Neural cell (in vitro differentiated cells): Measurements from ENCODE around the gene NFIB. TPM values are rescaled to one million over a fixed set of nuclear protein-coding genes. Genes with fewer than 3 reads are reported as not detected.

Experiments
- H2AFZ ChIP-seq: fragments of 200-600, 300-800 bp; sonication (generic), shearing (Covaris generic); 2 replicates; pipeline ENCODE4 v1.6.0; 2014; ENCODE audit warnings: low read depth, mild to moderate bottlenecking, antibody characterized with exemption, low read length, moderate library complexity
- H3F3A ChIP-seq: fragments of 200-600 bp; shearing (Covaris generic); 2 replicates; pipeline ENCODE4 v1.6.1; 2016; ENCODE audit warnings: mild to moderate bottlenecking, moderate library complexity, mixed read lengths, antibody characterized with exemption, low read length; ENCODE audit not compliant: insufficient read depth, poor library complexity, severe bottlenecking
- H3K27ac ChIP-seq: fragments of 200-600, 300-800 bp; sonication (generic), shearing (Covaris generic); 2 replicates; pipeline ENCODE4 v1.5.1; 2014; ENCODE audit warnings: mild to moderate bottlenecking, low read length, moderate library complexity
- H3K27me3 ChIP-seq: fragments of 300-800, 200-600 bp; sonication (generic), shearing (Covaris generic); 2 replicates; pipeline ENCODE4 v1.6.0; 2014; ENCODE audit warnings: mild to moderate bottlenecking, low read depth, low read length, moderate library complexity; ENCODE audit not compliant: insufficient read depth
- H3K36me3 ChIP-seq: fragments of 300-800, 200-600 bp; sonication (generic), shearing (Covaris generic); 2 replicates; pipeline ENCODE4 v1.5.1; 2014; ENCODE audit warnings: mild to moderate bottlenecking, antibody characterized with exemption, low read length, moderate library complexity; ENCODE audit not compliant: insufficient read depth
- H3K4me2 ChIP-seq: fragments of 300-800, 200-600 bp; sonication (generic), shearing (Covaris generic); 2 replicates; pipeline ENCODE4 v1.6.0; 2014; ENCODE audit warnings: mild to moderate bottlenecking, low read length
- H3K4me3 ChIP-seq: fragments of 300-800, 200-600 bp; sonication (generic), shearing (Covaris generic); 2 replicates; pipeline ENCODE4 v1.5.1; 2014; ENCODE audit warnings: mild to moderate bottlenecking, low read length, moderate library complexity
- H3K79me2 ChIP-seq: fragments of 200-600 bp; shearing (Covaris generic); replicated peaks from 2 replicates; pipeline ENCODE4 v1.6.0; 2014; ENCODE audit warnings: mild to moderate bottlenecking, low read length, moderate library complexity; ENCODE audit not compliant: insufficient read depth
- H3K9ac ChIP-seq: fragments of 300-800, 200-600 bp; sonication (generic), shearing (Covaris generic); 2 replicates; pipeline ENCODE4 v1.6.1; 2016; ENCODE audit warnings: mild to moderate bottlenecking, low read length, mixed read lengths
- H3K9me2 ChIP-seq: fragments of 200-600 bp; shearing (Covaris generic); 2 replicates; pipeline ENCODE4 v1.6.1; 2016; ENCODE audit warnings: mild to moderate bottlenecking, low read length, mixed read lengths; ENCODE audit not compliant: insufficient read depth
- H3K9me3 ChIP-seq: fragments of 200-600, 300-800 bp; sonication (generic), shearing (Covaris generic); 2 replicates; pipeline ENCODE4 v1.6.1; 2016; ENCODE audit warnings: mild to moderate bottlenecking, mixed run types, low read length, moderate library complexity, mixed read lengths
- H4K20me1 ChIP-seq: fragments of 200-600 bp; shearing (Covaris generic); 2 replicates; pipeline ENCODE4 v1.6.1; 2016; ENCODE audit warnings: mild to moderate bottlenecking, mixed run types; ENCODE audit not compliant: insufficient read depth
- EP300 ChIP-seq: fragments of 450-650 bp; conservative IDR thresholded peaks from 2 replicates; pipeline ENCODE4 v1.6.1; 2014; ENCODE audit warnings: antibody characterized with exemption, mild to moderate bottlenecking, moderate library complexity; ENCODE audit not compliant: poor library complexity, severe bottlenecking
- EZH2 ChIP-seq: fragments of 200-600, 300-800 bp; shearing (Covaris generic), sonication (generic); IDR thresholded peaks from 2 replicates; pipeline ENCODE4 v1.6.1; 2014; ENCODE audit warnings: antibody characterized with exemption, low read length, borderline replicate concordance, mild to moderate bottlenecking; ENCODE audit not compliant: insufficient read depth, poor library complexity, severe bottlenecking
- MXI1 ChIP-seq: fragments of 450-650 bp; conservative IDR thresholded peaks from 2 replicates; pipeline ENCODE4 v1.6.1; 2014; ENCODE audit warnings: antibody characterized with exemption, mild to moderate bottlenecking; ENCODE audit not compliant: poor library complexity, severe bottlenecking
- POLR2AphosphoS5 ChIP-seq: IDR thresholded peaks from 2 replicates; pipeline ENCODE4 v1.6.1; 2012
- RAD21 ChIP-seq: fragments of 450-650 bp; conservative IDR thresholded peaks from 2 replicates; pipeline ENCODE4 v1.6.1; 2014; ENCODE audit warnings: antibody characterized with exemption, mild to moderate bottlenecking, moderate library complexity
- SMC3 ChIP-seq: fragments of 450-650 bp; conservative IDR thresholded peaks from 2 replicates; pipeline ENCODE4 v1.6.1; 2014; ENCODE audit warnings: antibody characterized with exemption, mild to moderate bottlenecking, moderate library complexity; ENCODE audit not compliant: poor library complexity
- TAF1 ChIP-seq: IDR thresholded peaks from 2 replicates; pipeline ENCODE4 v1.6.1; 2012; ENCODE audit warnings: low read depth
- polyA plus RNA-seq: library from polyadenylated mRNA; depleted of rRNA; stranded (reverse); fragments of >200 nt; gene quantifications from 2 replicates; pipeline ENCODE4 v1.2.3, GENCODE V29; 2014
- TF ChIP-seq, protein P1 (sequence below): fragments of 450-650 bp; IDR thresholded peaks from 2 replicates; pipeline ENCODE4 v1.5.1; 2014; ENCODE audit warnings: antibody characterized with exemption, mild to moderate bottlenecking, moderate library complexity; ENCODE audit not compliant: poor library complexity, severe bottlenecking
- TF ChIP-seq, protein P2 (sequence below): IDR thresholded peaks from 2 replicates; pipeline ENCODE4 v1.6.1; 2012; ENCODE audit warnings: borderline replicate concordance

NFIB gene
- polyA plus RNA-seq, 1 donor from 2014 or later, result 0.73 TPM

DNA sequence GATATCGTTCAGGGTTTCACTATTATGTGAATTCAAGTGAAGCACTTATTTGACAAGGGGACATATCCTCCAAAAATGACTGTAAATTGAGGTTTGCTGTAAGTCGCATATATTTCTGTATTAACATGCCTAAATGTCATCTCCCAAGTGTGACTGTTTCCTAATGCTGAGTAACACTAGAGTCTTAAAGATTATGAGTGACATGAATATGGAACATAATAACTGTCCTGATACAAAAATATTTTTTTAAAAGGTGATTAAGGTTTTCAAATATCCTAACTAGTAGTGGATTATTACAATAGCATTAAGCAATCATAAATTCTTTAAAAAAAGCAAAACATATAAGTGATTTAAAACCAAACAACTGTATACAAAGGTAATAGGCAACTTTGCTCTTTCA, 3.6 kb downstream of the NFIB start:
- no peaks in the 10 kb centered on the region for H3K36me3 ChIP-seq
- H3K9ac ChIP-seq, result no peak overlapping the region
- H3K79me2 ChIP-seq, result peaks cover 5% of the 10 kb centered on the region
- H3K27ac ChIP-seq, result no peak overlapping the region
- H4K20me1 ChIP-seq, result no peaks in the 10 kb centered on the region
- TF ChIP-seq EZH2, result no peak
- no peak for TF ChIP-seq SMC3
- TF ChIP-seq MXI1, result no peak
- TF ChIP-seq RAD21, result no peak
- no peak for TF ChIP-seq EP300
- no peak for TF ChIP-seq POLR2AphosphoS5
- TF ChIP-seq, protein P1, sequence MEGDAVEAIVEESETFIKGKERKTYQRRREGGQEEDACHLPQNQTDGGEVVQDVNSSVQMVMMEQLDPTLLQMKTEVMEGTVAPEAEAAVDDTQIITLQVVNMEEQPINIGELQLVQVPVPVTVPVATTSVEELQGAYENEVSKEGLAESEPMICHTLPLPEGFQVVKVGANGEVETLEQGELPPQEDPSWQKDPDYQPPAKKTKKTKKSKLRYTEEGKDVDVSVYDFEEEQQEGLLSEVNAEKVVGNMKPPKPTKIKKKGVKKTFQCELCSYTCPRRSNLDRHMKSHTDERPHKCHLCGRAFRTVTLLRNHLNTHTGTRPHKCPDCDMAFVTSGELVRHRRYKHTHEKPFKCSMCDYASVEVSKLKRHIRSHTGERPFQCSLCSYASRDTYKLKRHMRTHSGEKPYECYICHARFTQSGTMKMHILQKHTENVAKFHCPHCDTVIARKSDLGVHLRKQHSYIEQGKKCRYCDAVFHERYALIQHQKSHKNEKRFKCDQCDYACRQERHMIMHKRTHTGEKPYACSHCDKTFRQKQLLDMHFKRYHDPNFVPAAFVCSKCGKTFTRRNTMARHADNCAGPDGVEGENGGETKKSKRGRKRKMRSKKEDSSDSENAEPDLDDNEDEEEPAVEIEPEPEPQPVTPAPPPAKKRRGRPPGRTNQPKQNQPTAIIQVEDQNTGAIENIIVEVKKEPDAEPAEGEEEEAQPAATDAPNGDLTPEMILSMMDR, result no peak
- no peak for TF ChIP-seq TAF1
- TF ChIP-seq, protein P2, sequence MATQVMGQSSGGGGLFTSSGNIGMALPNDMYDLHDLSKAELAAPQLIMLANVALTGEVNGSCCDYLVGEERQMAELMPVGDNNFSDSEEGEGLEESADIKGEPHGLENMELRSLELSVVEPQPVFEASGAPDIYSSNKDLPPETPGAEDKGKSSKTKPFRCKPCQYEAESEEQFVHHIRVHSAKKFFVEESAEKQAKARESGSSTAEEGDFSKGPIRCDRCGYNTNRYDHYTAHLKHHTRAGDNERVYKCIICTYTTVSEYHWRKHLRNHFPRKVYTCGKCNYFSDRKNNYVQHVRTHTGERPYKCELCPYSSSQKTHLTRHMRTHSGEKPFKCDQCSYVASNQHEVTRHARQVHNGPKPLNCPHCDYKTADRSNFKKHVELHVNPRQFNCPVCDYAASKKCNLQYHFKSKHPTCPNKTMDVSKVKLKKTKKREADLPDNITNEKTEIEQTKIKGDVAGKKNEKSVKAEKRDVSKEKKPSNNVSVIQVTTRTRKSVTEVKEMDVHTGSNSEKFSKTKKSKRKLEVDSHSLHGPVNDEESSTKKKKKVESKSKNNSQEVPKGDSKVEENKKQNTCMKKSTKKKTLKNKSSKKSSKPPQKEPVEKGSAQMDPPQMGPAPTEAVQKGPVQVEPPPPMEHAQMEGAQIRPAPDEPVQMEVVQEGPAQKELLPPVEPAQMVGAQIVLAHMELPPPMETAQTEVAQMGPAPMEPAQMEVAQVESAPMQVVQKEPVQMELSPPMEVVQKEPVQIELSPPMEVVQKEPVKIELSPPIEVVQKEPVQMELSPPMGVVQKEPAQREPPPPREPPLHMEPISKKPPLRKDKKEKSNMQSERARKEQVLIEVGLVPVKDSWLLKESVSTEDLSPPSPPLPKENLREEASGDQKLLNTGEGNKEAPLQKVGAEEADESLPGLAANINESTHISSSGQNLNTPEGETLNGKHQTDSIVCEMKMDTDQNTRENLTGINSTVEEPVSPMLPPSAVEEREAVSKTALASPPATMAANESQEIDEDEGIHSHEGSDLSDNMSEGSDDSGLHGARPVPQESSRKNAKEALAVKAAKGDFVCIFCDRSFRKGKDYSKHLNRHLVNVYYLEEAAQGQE, result no peak
- H3K9me3 ChIP-seq, result no peaks in the 10 kb centered on the region
- H3K9me2 ChIP-seq, result no peaks in the 10 kb centered on the region
- H3K4me3 ChIP-seq, result no peak overlapping the region
- H2AFZ ChIP-seq, result no peak overlapping the region
- H3K27me3 ChIP-seq, result peaks cover 37% of the 10 kb centered on the region
- H3F3A ChIP-seq, result no peaks in the 10 kb centered on the region
- H3K4me2 ChIP-seq, result no peak overlapping the region

DNA sequence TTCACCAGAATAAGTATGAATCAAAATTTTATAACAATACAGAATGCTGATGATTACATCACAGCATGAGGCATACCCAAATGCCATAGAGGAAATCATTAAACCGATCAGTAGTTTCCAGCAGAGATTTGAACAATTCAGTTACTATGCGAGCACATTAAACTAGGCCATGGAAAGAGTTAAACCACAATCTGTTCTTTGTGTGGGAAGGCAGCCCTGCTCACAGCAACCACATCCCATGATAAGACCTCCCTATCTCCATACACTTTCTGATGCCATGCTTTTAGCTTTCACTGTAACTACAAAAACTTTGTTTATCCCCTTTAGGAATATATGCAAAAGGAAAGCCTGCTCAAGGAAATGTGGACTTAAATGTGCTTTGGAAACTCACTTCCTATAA, 4.5 kb downstream of the NFIB start:
- no peaks in the 10 kb centered on the region for H3K36me3 ChIP-seq
- H4K20me1 ChIP-seq, result no peaks in the 10 kb centered on the region
- H3K27ac ChIP-seq, result no peak overlapping the region
- H3F3A ChIP-seq, result no peaks in the 10 kb centered on the region
- H3K79me2 ChIP-seq, result peaks cover 5% of the 10 kb centered on the region
- no peak overlapping the region for H3K4me3 ChIP-seq
- TF ChIP-seq EZH2 (no peak), EP300 (no peak), MXI1 (no peak), TAF1 (no peak), RAD21 (no peak), POLR2AphosphoS5 (no peak), SMC3 (no peak)
- TF ChIP-seq, protein P1, result no peak
- TF ChIP-seq, protein P2, result no peak
- no peaks in the 10 kb centered on the region for H3K9me2 ChIP-seq
- H2AFZ ChIP-seq, result no peak overlapping the region
- peaks cover 31% of the 10 kb centered on the region for H3K27me3 ChIP-seq
- H3K9ac ChIP-seq, result no peak overlapping the region
- no peaks in the 10 kb centered on the region for H3K9me3 ChIP-seq
- no peak overlapping the region for H3K4me2 ChIP-seq
